GM12891 (cell line): ENCODE measurements around the gene SWI5.

Experiments used
- DNase-seq: peaks from one replicate; pipeline ENCODE4 v3.0.0; 2011; ENCODE audit warnings: low spot score; ENCODE audit not compliant: insufficient read length
- FAIRE-seq: peaks from 2 replicates; lab custom pipeline; 2011; peaks lifted over from hg19 to GRCh38; lab: Jason Lieb, UNC
- PAX5 ChIP-seq: IDR thresholded peaks from 2 replicates; pipeline ENCODE4 v1.6.1; 2011; ENCODE audit warnings: low read length, moderate library complexity, mild to moderate bottlenecking; ENCODE audit not compliant: insufficient read depth, severe bottlenecking
- POLR2A ChIP-seq: IDR thresholded peaks from 2 replicates; pipeline ENCODE4 v1.6.1; 2011; ENCODE audit warnings: low read depth, low read length, control low read depth
- POLR2AphosphoS5 ChIP-seq: IDR thresholded peaks from 2 replicates; pipeline ENCODE4 v1.6.1; 2011; ENCODE audit warnings: low read depth, low read length, control low read depth
- POU2F2 ChIP-seq: IDR thresholded peaks from 2 replicates; pipeline ENCODE4 v1.6.1; 2011; ENCODE audit warnings: low read depth, mild to moderate bottlenecking, control low read depth, low read length, moderate library complexity
- SPI1 ChIP-seq: IDR thresholded peaks from 2 replicates; pipeline ENCODE4 v1.6.1; 2011; ENCODE audit warnings: low read depth, low read length, control low read depth
- TAF1 ChIP-seq: IDR thresholded peaks from 2 replicates; pipeline ENCODE4 v1.6.1; 2011; ENCODE audit warnings: low read depth, low read length, control low read depth

The SWI5 gene

GRCh38 chr9:128314697-128315096 is 38.6 kb downstream of the SWI5 start:
- TF ChIP-seq SPI1 (no peak), POU2F2 (no peak), TAF1 (no peak), PAX5 (no peak), POLR2AphosphoS5 (no peak), POLR2A (no peak)
- FAIRE-seq (no peak), DNase-seq (no peak)

DNA sequence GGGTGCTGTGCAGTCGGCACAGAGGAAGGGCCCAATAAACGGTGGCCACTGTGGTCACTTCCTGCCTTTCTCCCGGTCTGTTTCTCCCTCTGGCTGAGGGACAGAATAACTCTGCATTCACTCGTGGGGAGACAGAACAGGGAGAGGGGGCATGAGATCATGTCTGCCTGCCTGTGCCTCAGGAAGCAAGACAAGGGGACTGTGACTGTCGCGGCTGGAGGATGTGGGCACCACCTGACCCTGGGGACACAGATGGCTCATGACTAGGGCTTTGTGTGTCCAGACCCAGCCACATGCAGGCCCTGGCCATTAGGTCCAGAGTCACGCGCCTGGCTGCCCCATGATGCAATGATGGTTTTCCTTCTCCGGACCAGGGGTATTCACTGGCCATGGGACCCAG is 40.3 kb downstream of the SWI5 start:
- TF ChIP-seq POLR2A (no peak), SPI1 (no peak), POLR2AphosphoS5 (no peak), POU2F2 (no peak), PAX5 (no peak), TAF1 (no peak)
- DNase-seq (no peak), FAIRE-seq (no peak)

- FAIRE-seq (no peak), DNase-seq (no peak)
- TF ChIP-seq SPI1 (no peak), POLR2AphosphoS5 (no peak), POU2F2 (no peak), PAX5 (no peak), POLR2A (no peak), TAF1 (no peak)
Observed at GRCh38 chr9:128317629-128318028, 41.6 kb downstream of the SWI5 start.

GRCh38 chr9:128321343-128321742 is 45.3 kb downstream of the SWI5 start:
- FAIRE-seq = no peak
- TF ChIP-seq POLR2AphosphoS5 (no peak), POU2F2 (no peak), TAF1 (no peak), POLR2A (no peak), PAX5 (no peak), SPI1 (no peak)

DNA sequence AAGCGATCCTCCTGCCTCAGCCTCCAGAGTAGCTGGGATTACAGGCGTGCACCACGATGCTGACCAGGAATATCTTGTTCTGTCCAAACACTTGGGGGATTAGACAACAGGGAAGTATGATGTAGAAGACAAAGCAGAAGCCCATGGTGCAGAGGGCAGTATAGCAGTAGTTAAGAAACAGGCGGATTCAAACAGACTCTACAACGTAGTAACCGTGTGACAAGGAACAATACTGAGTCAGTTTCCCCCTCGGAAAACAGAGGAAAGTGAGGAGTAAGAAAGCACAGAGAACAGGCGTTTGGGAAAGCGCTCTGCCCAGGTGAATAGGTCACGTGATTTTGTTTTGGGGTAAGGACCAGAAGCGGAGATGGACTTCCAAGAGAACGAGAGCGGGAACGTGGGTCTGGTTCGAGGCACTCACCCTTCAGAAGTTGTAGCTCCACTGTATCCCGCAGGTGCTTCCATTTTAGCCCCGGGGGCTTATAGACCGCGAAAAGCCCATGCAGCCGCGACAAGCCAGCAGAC is 45.9 kb downstream of the SWI5 start:
- TF ChIP-seq SPI1 = no peak
- TF ChIP-seq PAX5 = no peak
- no peak for TF ChIP-seq POLR2A
- TF ChIP-seq TAF1 = no peak
- no peak for TF ChIP-seq POU2F2
- no peak for TF ChIP-seq POLR2AphosphoS5
- FAIRE-seq = no peak
- no peak for DNase-seq

More at GRCh38 chr9:128321343-128321742, 45.3 kb downstream of the SWI5 start:
- DNase-seq = no peak

DNA sequence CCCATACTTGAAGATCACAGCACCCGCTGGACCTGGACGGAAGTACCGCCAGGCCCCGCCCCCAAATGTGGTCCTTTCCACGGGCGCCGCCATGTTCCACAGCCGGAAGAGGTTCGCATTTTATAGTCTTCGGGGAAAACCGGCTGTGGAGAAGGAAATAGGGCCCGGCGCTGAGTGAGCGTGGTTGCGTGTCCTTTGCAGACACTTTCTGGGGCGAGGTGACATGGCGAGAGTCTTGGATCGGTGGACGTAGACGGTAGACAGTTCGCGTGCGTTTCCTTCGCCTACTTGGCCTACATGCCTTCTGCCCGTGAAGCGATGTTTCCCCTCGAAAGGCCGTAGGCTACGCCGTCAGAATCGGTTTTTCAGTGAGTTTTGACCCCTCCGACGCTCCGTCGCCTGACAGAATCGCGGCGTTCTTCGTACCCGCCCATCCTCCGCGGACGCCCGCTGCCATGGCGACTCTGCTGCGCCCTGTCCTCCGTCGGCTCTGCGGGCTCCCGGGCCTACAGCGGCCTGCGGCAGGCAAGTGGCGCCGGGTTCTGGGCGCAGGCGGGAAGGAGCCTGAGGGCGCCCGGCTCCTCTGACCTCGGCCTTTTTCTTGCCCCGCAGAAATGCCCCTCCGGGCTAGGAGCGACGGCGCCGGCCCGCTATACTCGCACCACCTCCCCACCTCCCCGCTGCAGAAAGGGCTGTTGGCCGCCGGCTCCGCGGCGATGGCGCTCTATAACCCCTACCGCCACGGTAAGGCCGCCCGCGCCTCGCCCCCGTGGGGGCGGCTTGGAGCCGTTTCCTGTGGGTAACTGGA is 46.5 kb downstream of the SWI5 start, which contains the start of the genes COQ4 and TRUB2:
TSS of gene COQ4 (plus strand) at position 436 of the 808 bp plus-strand sequence. CDS start at position 456, 20 bp downstream.
TSS of gene TRUB2 (minus strand) at position 44 of the 808 bp plus-strand sequence. CDS start at position 5, 39 bp downstream.
- TF ChIP-seq POU2F2 = peak; percentile 84; the same call in 1 of the 2 replicates
- TF ChIP-seq SPI1 = no peak
- peak; percentile 90 for TF ChIP-seq POLR2A
- TF ChIP-seq POLR2AphosphoS5 = peak; percentile 51; the same call in 1 of the 2 replicates
- no peak for TF ChIP-seq PAX5
- TF ChIP-seq TAF1 = peak; percentile 86
- FAIRE-seq = peak; percentile 89
- DNase-seq = peak; percentile 91

- DNase-seq (no peak), FAIRE-seq (no peak)
- TF ChIP-seq POU2F2 (0 out of 2 replicates have a peak, but pooled peaks have one; percentile 2), SPI1 (no peak)
Observed at GRCh38 chr9:128323212-128323730, 47.2 kb downstream of the SWI5 start.

GRCh38 chr9:128323791-128324190 is 47.7 kb downstream of the SWI5 start:
- FAIRE-seq = no peak
- TF ChIP-seq POU2F2 (no peak), PAX5 (no peak), POLR2A (no peak), TAF1 (no peak), POLR2AphosphoS5 (no peak), SPI1 (no peak)
- no peak for DNase-seq

- FAIRE-seq (no peak), DNase-seq (no peak)
- no peak for TF ChIP-seq SPI1
- TF ChIP-seq PAX5 = no peak
- TF ChIP-seq TAF1 = no peak
- TF ChIP-seq POLR2A = no peak
- no peak for TF ChIP-seq POLR2AphosphoS5
- TF ChIP-seq POU2F2 = no peak
Observed at GRCh38 chr9:128324401-128324800, 48.3 kb downstream of the SWI5 start.
